Ovary (tissue), 9 donors: ENCODE results near the gene MC1R. TPM values are rescaled to one million over a fixed set of nuclear protein-coding genes. Genes with fewer than 3 reads are reported as not detected.
"Not testable (repeated sequence)": the region's sequence is repeated elsewhere in the genome, so short reads cannot be mapped to it uniquely, and the experiment has no call there.

Source experiments
- DNase-seq, 5 donors: peaks; one replicate each; pipeline ENCODE4 v3.0.0-alpha.2; 2019 to 2020
- H3K27ac ChIP-seq, 2 donors: fragments of 200-600 bp; one replicate each; pipeline versions ENCODE4 v1.5.1 to v1.8.0; 2019 to 2022
- H3K27me3 ChIP-seq: fragments of 200-600 bp; one replicate; pipeline ENCODE4 v1.8.0; 2022
- H3K36me3 ChIP-seq: fragments of 200-600 bp; sonication (generic); one replicate; pipeline ENCODE4 v1.5.1; 2019
- H3K4me1 ChIP-seq: one replicate; pipeline ENCODE4 v1.8.1; 2013; ENCODE audit warnings: mild to moderate bottlenecking, moderate library complexity; ENCODE audit not compliant: insufficient read depth
- H3K4me3 ChIP-seq: fragments of 200-600 bp; sonication (generic); one replicate; pipeline ENCODE4 v1.5.1; 2017
- H3K9me3 ChIP-seq, 2 donors: fragments of 200-600 bp in 1 of 2; sonication (generic) in 1 of 2; one replicate each; pipeline versions ENCODE4 v1.5.1 to v1.8.1; 2013 to 2019; ENCODE audit warnings: mild to moderate bottlenecking in 1 of 2, moderate library complexity in 1 of 2
- EP300 ChIP-seq: sonication (generic); formaldehyde crosslinking; IDR thresholded peaks from one replicate; pipeline ENCODE4 v1.6.1; 2017; ENCODE audit warnings: antibody characterized with exemption
- POLR2A ChIP-seq: fragments of 450-650 bp; IDR thresholded peaks from one replicate; pipeline ENCODE4 v1.6.1; 2017; ENCODE audit warnings: antibody characterized with exemption, mild to moderate bottlenecking, moderate library complexity
- WGBS, 3 donors: extraction: QIAGEN DNeasy Blood & Tissue Kit in 1 of 3; methylation state at CpG; one replicate each; pipeline versions ENCODE4 v1.1.5 to v1.1.7; 2013 to 2017; 5-methylcytosine and 5-hydroxymethylcytosine counted together
- intact Hi-C, 4 donors: fragments of 100-400 bp; cut with DNase I; formaldehyde crosslinking; loops; one replicate each; pipeline versions ENCODE4 v1.11.0 to v1.15.1; 2022 to 2023
- polyA plus RNA-seq, 2 donors: library from polyadenylated mRNA; stranded (reverse); fragments of 200-250 nt in 1 of 2; fragments of 350-450 nt in 1 of 2; fragmentation: Illumina TruSeq in 1 of 2; extraction: RNeasy Lipid Tissue Mini Kit (QIAGEN cat#74804) in 1 of 2; gene quantifications; one replicate each; pipeline ENCODE4 v1.2.3, GENCODE V29; 2013 to 2014
- total RNA-seq, 7 donors: library from RNA; depleted of rRNA in 2 of 7; stranded (reverse); fragments of >200 nt in 2 of 7; fragmentation: NEBNext Ultra II Directional in 3 of 7; extraction: Animal tissue kit (Norgen Biotek cat#: 25700) in 3 of 7; gene quantifications; one replicate each; pipeline versions ENCODE4 v1.1.0 to v1.2.4, GENCODE V29; 2016 to 2023
- TF ChIP-seq, protein P1 (sequence below), 3 donors: fragments of 450-650 bp in 2 of 3; fragments of 200-600 bp in 1 of 3; IDR thresholded peaks; one replicate each; pipeline versions ENCODE4 v1.5.1 to v1.8.0; 2016 to 2022; ENCODE audit warnings: antibody characterized with exemption in 3 of 3, mild to moderate bottlenecking in 1 of 3
- donor health status: DM: no; HTN: no; CAD: no; lungs with moderate emphysema.
- donor health status: DM: no; HTN: no; CAD: no.
- donor health status: Bipolar disorder and iron deficiency.
- donor health status: DM: yes; HTN: yes; CAD: no.
- donor health status: DM: no; HTN: no; CAD: no.
- donor health status: DM: yes; HTN: yes; CAD: no.

Gene MC1R
- total and polyA plus RNA-seq, 9 donors = 0.42 to 8.5 (median 4.6) TPM

DNA sequence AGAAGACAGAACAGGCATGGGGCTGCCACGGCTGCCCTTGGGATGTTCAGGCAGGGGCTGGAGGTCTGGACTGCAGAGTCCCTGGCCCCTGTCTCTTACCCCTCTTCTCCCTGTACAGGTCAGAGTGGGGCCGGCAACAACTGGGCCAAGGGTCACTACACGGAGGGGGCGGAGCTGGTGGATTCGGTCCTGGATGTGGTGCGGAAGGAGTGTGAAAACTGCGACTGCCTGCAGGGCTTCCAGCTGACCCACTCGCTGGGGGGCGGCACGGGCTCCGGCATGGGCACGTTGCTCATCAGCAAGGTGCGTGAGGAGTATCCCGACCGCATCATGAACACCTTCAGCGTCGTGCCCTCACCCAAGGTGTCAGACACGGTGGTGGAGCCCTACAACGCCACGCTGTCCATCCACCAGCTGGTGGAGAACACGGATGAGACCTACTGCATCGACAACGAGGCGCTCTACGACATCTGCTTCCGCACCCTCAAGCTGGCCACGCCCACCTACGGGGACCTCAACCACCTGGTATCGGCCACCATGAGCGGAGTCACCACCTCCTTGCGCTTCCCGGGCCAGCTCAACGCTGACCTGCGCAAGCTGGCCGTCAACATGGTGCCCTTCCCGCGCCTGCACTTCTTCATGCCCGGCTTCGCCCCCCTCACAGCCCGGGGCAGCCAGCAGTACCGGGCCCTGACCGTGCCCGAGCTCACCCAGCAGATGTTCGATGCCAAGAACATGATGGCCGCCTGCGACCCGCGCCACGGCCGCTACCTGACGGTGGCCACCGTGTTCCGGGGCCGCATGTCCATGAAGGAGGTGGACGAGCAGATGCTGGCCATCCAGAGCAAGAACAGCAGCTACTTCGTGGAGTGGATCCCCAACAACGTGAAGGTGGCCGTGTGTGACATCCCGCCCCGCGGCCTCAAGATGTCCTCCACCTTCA is 16.2 kb downstream of the MC1R start:
- no peak for DNase-seq
- Histone ChIP-seq H3K4me1 (no peaks in the 10 kb centered on the region), H3K9me3 (no peaks in the 10 kb centered on the region), H3K27ac (no peak overlapping the region), H3K27me3 (no peaks in the 10 kb centered on the region), H3K36me3 (no peaks in the 10 kb centered on the region), H3K4me3 (no peak overlapping the region)
- intact Hi-C loops = no loop called here
- WGBS, 3 donors = 92 to 96% (median 96%) methylated on average over 61 of the region's 61 CpGs
- TF ChIP-seq POLR2A (no peak), EP300 (no peak)
- TF ChIP-seq, protein P1, sequence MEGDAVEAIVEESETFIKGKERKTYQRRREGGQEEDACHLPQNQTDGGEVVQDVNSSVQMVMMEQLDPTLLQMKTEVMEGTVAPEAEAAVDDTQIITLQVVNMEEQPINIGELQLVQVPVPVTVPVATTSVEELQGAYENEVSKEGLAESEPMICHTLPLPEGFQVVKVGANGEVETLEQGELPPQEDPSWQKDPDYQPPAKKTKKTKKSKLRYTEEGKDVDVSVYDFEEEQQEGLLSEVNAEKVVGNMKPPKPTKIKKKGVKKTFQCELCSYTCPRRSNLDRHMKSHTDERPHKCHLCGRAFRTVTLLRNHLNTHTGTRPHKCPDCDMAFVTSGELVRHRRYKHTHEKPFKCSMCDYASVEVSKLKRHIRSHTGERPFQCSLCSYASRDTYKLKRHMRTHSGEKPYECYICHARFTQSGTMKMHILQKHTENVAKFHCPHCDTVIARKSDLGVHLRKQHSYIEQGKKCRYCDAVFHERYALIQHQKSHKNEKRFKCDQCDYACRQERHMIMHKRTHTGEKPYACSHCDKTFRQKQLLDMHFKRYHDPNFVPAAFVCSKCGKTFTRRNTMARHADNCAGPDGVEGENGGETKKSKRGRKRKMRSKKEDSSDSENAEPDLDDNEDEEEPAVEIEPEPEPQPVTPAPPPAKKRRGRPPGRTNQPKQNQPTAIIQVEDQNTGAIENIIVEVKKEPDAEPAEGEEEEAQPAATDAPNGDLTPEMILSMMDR (IDR thresholded peaks at IDR 0.05) = no peak

DNA sequence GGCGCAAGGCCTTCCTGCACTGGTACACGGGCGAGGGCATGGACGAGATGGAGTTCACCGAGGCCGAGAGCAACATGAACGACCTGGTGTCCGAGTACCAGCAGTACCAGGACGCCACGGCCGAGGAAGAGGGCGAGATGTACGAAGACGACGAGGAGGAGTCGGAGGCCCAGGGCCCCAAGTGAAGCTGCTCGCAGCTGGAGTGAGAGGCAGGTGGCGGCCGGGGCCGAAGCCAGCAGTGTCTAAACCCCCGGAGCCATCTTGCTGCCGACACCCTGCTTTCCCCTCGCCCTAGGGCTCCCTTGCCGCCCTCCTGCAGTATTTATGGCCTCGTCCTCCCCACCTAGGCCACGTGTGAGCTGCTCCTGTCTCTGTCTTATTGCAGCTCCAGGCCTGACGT is 17.0 kb downstream of the MC1R start:
- H3K9me3 ChIP-seq, H3K36me3 ChIP-seq, H3K4me3 ChIP-seq, H3K4me1 ChIP-seq, H3K27me3 ChIP-seq, H3K27ac ChIP-seq, DNase-seq, intact Hi-C loops: not testable (repeated sequence)
- WGBS, 3 donors = 85 to 90% (median 86%) methylated on average over 24 to 27 of the region's 27 CpGs

DNA sequence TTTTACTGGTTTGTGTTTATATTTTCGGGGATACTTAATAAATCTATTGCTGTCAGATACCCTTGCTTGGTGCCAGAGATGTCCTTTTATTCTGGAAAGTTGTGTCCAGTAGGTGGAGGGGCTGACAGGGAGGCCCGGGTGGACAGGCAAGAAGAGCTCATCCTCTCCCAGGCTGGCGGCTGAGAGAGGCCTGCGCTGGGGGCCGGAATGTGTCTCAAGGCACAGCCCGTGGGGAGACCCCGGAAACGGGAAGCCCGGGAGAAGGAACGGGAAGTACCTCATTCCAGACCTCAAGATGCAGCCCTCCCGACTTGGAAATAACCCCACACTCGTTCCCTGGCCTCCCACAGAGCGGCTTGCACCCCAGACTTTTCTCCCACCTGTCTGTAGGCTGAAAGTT is 17.4 kb downstream of the MC1R start:
- Histone ChIP-seq H3K4me1 (no peaks in the 10 kb centered on the region), H3K9me3 (no peaks in the 10 kb centered on the region), H3K27me3 (no peaks in the 10 kb centered on the region), H3K36me3 (no peaks in the 10 kb centered on the region), H3K27ac (no peak overlapping the region), H3K4me3 (no peak overlapping the region)
- intact Hi-C loops = no loop called here
- DNase-seq = no peak
- no peak for TF ChIP-seq EP300
- TF ChIP-seq, protein P1 (IDR thresholded peaks at IDR 0.05) = no peak
- TF ChIP-seq POLR2A = no peak
- 73 to 79% (median 73%) methylated on average over 13 of the region's 13 CpGs for WGBS, 3 donors

DNA sequence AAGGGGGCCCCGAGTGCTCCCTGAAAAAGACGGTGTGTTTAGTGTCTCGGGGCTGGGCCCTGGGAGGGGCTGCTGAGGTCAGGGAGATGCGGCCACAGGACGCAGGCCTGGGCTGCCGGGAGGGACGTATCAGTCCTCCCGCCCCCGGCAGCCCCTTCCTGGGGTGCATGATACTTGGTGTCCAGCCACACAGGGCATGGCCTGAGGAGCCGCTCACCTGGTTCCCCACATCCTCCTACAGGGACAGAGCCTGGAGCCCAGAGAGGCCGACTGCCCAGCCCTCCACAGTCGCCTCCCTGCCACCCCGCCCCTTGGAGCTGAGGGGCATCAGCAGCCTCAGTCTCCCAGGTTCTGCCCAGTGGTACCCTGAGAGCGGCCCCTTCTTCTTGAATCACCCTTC is 17.8 kb downstream of the MC1R start:
- TF ChIP-seq, protein P1 (IDR thresholded peaks at IDR 0.05) = no peak
- TF ChIP-seq POLR2A (no peak), EP300 (no peak)
- H3K27me3 ChIP-seq = no peaks in the 10 kb centered on the region
- WGBS, 3 donors = 86 to 92% (median 90%) methylated on average over 13 to 14 of the region's 14 CpGs
- H3K36me3 ChIP-seq = no peaks in the 10 kb centered on the region
- H3K4me3 ChIP-seq = no peak overlapping the region
- intact Hi-C loops = no loop called here
- no peak for DNase-seq
- H3K27ac ChIP-seq = no peak overlapping the region
- no peaks in the 10 kb centered on the region for H3K4me1 ChIP-seq
- no peaks in the 10 kb centered on the region for H3K9me3 ChIP-seq

DNA sequence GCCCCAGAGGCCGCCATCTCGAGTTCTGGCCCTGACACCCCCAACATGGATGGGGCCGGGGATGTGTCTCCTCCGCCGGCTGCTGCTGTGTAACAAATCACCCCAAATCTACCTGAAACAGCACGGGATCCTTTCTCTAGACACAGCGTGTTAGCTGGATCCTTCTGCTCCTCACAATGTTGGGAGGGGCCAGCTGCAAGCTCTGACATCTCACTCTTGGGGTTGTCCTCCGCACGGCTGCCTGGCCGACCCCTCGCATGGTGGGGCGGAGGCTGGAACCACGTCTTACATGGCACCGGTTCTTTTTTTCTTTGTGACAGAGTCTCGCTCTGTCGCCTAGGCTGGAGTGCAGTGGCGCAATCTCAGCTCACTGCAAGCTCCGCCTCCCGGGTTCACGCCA is 18.3 kb downstream of the MC1R start:
- H3K27ac ChIP-seq = no peak overlapping the region
- no peak overlapping the region for H3K4me3 ChIP-seq
- intact Hi-C loops = no loop called here
- no peaks in the 10 kb centered on the region for H3K9me3 ChIP-seq
- no peaks in the 10 kb centered on the region for H3K36me3 ChIP-seq
- 90 to 93% (median 92%) methylated on average over 20 of the region's 20 CpGs for WGBS, 3 donors
- no peaks in the 10 kb centered on the region for H3K4me1 ChIP-seq
- no peak for DNase-seq
- TF ChIP-seq, protein P1 (IDR thresholded peaks at IDR 0.05) = no peak
- TF ChIP-seq POLR2A (no peak), EP300 (no peak)
- H3K27me3 ChIP-seq = no peaks in the 10 kb centered on the region
